Endothelial cell of umbilical vein (primary cell): Measurements from ENCODE around the gene DPP6. TPM values are rescaled to one million over a fixed set of nuclear protein-coding genes. Genes with fewer than 3 reads are reported as not detected.

Experiments
- BruUV-seq: library from RNA; stranded (reverse); fragments of 400-500 nt; replicated peaks from 2 replicates; lab custom pipeline; 2021; lab: Mats Ljungman, UMichigan
- CTCF ChIA-PET: fragments of 300-600, 350-600 bp; sonication (Branson Sonifier 250); formaldehyde crosslinking; loops from one replicate; lab custom pipeline; 2021; ENCODE audit warnings: antibody characterized with exemption, inconsistent platforms; lab: Charles Lee
- POLR2A ChIA-PET: fragments of 300-600, 350-600 bp; sonication (Branson Sonifier 250); formaldehyde crosslinking; loops from one replicate; lab custom pipeline; 2021; ENCODE audit warnings: antibody characterized with exemption, inconsistent platforms; lab: Charles Lee
- DNase-seq: peaks from one replicate; pipeline ENCODE4 v3.0.0-alpha.2; 2011; ENCODE audit warnings: low read depth, low spot score
- FAIRE-seq: peaks from 2 replicates; lab custom pipeline; 2011; peaks lifted over from hg19 to GRCh38; lab: Jason Lieb, UNC
- H2AFZ ChIP-seq: 2 replicates; pipeline ENCODE4 v1.6.0; 2012; ENCODE audit warnings: low read depth, low read length, control low read depth, inconsistent platforms
- H3K27ac ChIP-seq: 2 replicates; pipeline ENCODE4 v1.5.1; 2011; ENCODE audit warnings: low read depth, mild to moderate bottlenecking, control low read depth, low read length, moderate library complexity; ENCODE audit not compliant: insufficient read depth
- H3K27me3 ChIP-seq, 2 experiments: 2 replicates each; pipeline versions ENCODE4 v1.6.0 to v1.6.1; 2011; ENCODE audit warnings: low read length in 2 of 2, mixed read lengths in 1 of 2; ENCODE audit not compliant: control insufficient read depth in 2 of 2, insufficient read depth in 2 of 2
- H3K36me3 ChIP-seq, 2 experiments: 2 replicates in 1 of 2; 3 replicates in 1 of 2; pipeline ENCODE4 v1.5.1; 2011; ENCODE audit warnings: low read length in 2 of 2, mild to moderate bottlenecking in 1 of 2, moderate library complexity in 1 of 2; ENCODE audit not compliant: control insufficient read depth in 2 of 2, insufficient read depth in 2 of 2; ENCODE audit errors: extremely low read depth in 1 of 2
- H3K4me1 ChIP-seq: 3 replicates; pipeline ENCODE4 v1.5.1; 2011; ENCODE audit warnings: mild to moderate bottlenecking, low read length; ENCODE audit not compliant: control insufficient read depth, insufficient read depth; ENCODE audit errors: extremely low read depth
- H3K4me2 ChIP-seq: 2 replicates; pipeline ENCODE4 v1.6.1; 2011; ENCODE audit warnings: low read length, control low read depth, mixed read lengths; ENCODE audit not compliant: insufficient read depth
- H3K4me3 ChIP-seq, 3 experiments: fragments of 200-600 bp in 1 of 3; sonication (generic), shearing (Covaris generic) in 1 of 3; replicated peaks in 1 of 3; 2 replicates each; pipeline ENCODE4 v1.5.1; 2011 to 2016; ENCODE audit warnings: control low read depth in 3 of 3, low read length in 3 of 3, mild to moderate bottlenecking in 2 of 3, inconsistent platforms in 1 of 3, low read depth in 1 of 3, moderate library complexity in 1 of 3; ENCODE audit not compliant: insufficient read depth in 1 of 3
- H3K79me2 ChIP-seq: 2 replicates; pipeline ENCODE4 v1.6.0; 2012; ENCODE audit warnings: low read length, inconsistent platforms; ENCODE audit not compliant: control insufficient read depth, insufficient read depth
- H3K9ac ChIP-seq: replicated peaks from 2 replicates; pipeline ENCODE3; 2011; ENCODE audit warnings: low read length, control low read depth; ENCODE audit not compliant: insufficient read depth; ENCODE audit errors: extremely low read depth
- H3K9me1 ChIP-seq: replicated peaks from 3 replicates; pipeline ENCODE4 v1.6.0; 2011; ENCODE audit warnings: mild to moderate bottlenecking, low read length; ENCODE audit not compliant: control insufficient read depth, insufficient read depth; ENCODE audit errors: extremely low read depth
- H3K9me3 ChIP-seq: replicated peaks from 2 replicates; pipeline ENCODE4 v1.5.1; 2012; ENCODE audit warnings: low read length, inconsistent platforms; ENCODE audit not compliant: control insufficient read depth, insufficient read depth
- H4K20me1 ChIP-seq: replicated peaks from 2 replicates; pipeline ENCODE3; 2011; ENCODE audit warnings: mild to moderate bottlenecking, low read length; ENCODE audit not compliant: control insufficient read depth, insufficient read depth; ENCODE audit errors: extremely low read depth
- EZH2 ChIP-seq: IDR thresholded peaks from 2 replicates; pipeline ENCODE4 v1.6.1; 2012; ENCODE audit warnings: borderline replicate concordance, low read depth, mild to moderate bottlenecking, moderate library complexity, low read length, inconsistent platforms; ENCODE audit not compliant: severe bottlenecking
- GATA2 ChIP-seq: IDR thresholded peaks from 2 replicates; pipeline ENCODE4 v1.7.0; 2011; ENCODE audit warnings: low read depth, mild to moderate bottlenecking, moderate library complexity, mixed read lengths, low read length; ENCODE audit not compliant: insufficient read length, insufficient read depth
- JUN ChIP-seq: IDR thresholded peaks from 2 replicates; pipeline ENCODE4 v1.6.1; 2011; ENCODE audit warnings: borderline replicate concordance, low read depth; ENCODE audit not compliant: insufficient read length, insufficient read depth
- MYC ChIP-seq: IDR thresholded peaks from one replicate; pipeline ENCODE4 v1.6.1; 2011; ENCODE audit warnings: mild to moderate bottlenecking, low read depth, low read length
- dilution Hi-C: fragments of 300-500 bp; cut with MboI; formaldehyde crosslinking; loops from one replicate; pipeline ENCODE4 v1.15.0; 2019; ENCODE audit warnings: low sequenced_read_pairs; ENCODE audit not compliant: extremely low pct_ligation_motif_present
- intact Hi-C: fragments of 100-400 bp; cut with micrococcal nuclease; formaldehyde crosslinking; loops from one replicate; pipeline ENCODE4 v1.10.0; 2022
- polyA plus RNA-seq, 4 experiments: library from polyadenylated mRNA; depleted of rRNA in 3 of 4; stranded (reverse) in 3 of 4; unstranded in 1 of 4; fragments of >200 nt; gene quantifications; 2 replicates each; pipeline versions ENCODE4 v1.2.1 to v1.2.3, GENCODE V29; 2011 to 2012; ENCODE audit warnings: missing spikeins in 1 of 4
- total RNA-seq: library from RNA; stranded (reverse); gene quantifications from 2 replicates; pipeline ENCODE4 v1.2.3, GENCODE V29; 2021
- TF ChIP-seq, protein P1 (sequence below): IDR thresholded peaks from 2 replicates; pipeline ENCODE4 v1.6.1; 2011; ENCODE audit not compliant: insufficient read depth, insufficient read length
- TF ChIP-seq, protein P2 (sequence below), 2 donors: IDR thresholded peaks; 1 replicate in 1 of 2; 2 replicates in 1 of 2; pipeline ENCODE4 v1.5.1; 2011; ENCODE audit warnings: low read length in 2 of 2, mild to moderate bottlenecking in 2 of 2, moderate library complexity in 2 of 2, control low read depth in 1 of 2, inconsistent platforms in 1 of 2, low read depth in 1 of 2; ENCODE audit not compliant: insufficient read depth in 1 of 2; ENCODE audit errors: extremely low read depth in 1 of 2

Gene DPP6
- total and polyA plus RNA-seq, 2 donors (not counting 3 experiments of a cell fraction or from before 2014, with no cell fraction given) = not detected

DNA sequence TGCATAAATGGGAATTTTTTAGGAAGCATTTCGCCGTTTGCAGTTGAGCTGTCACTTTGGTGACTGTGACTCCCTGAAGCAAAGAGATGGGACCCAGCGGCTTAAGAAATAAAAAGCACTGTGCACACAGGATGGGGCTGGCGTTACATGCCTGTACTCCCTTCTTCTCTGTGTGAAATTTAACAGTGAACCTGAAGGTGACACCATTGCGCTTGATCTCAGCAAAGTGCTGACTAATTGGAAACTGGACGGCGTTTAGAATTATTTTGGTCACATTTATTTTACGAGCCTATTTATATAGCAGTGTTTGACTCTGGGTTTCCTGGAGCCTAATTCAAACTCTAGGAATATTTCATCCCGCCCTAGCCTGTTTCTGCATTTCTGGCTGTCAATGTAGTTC lies 804.5 kb downstream of the DPP6 start:
- no peaks in the 10 kb centered on the region for H3K79me2 ChIP-seq
- TF ChIP-seq EZH2 = no peak
- TF ChIP-seq, protein P1, sequence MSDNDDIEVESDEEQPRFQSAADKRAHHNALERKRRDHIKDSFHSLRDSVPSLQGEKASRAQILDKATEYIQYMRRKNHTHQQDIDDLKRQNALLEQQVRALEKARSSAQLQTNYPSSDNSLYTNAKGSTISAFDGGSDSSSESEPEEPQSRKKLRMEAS = no peak
- no peak overlapping the region for H3K27ac ChIP-seq
- DNase-seq (no peak), FAIRE-seq (no peak)
- no TSS peak for BruUV-seq
- H3K4me2 ChIP-seq = no peak overlapping the region
- ChIA-PET CTCF (no interaction called here), POLR2A (no interaction called here)
- H2AFZ ChIP-seq = no peak overlapping the region
- no peaks in the 10 kb centered on the region for H3K36me3 ChIP-seq
- H3K4me1 ChIP-seq = no peaks in the 10 kb centered on the region
- no peaks in the 10 kb centered on the region for H3K9me1 ChIP-seq
- H3K9ac ChIP-seq = no peak overlapping the region
- dilution Hi-C loops = no loop called here
- H3K4me3 ChIP-seq = no peak overlapping the region
- no peaks in the 10 kb centered on the region for H4K20me1 ChIP-seq
- H3K27me3 ChIP-seq = no peaks in the 10 kb centered on the region
- intact Hi-C loops = no loop called here
- peaks cover 5% of the 10 kb centered on the region for H3K9me3 ChIP-seq

DNA sequence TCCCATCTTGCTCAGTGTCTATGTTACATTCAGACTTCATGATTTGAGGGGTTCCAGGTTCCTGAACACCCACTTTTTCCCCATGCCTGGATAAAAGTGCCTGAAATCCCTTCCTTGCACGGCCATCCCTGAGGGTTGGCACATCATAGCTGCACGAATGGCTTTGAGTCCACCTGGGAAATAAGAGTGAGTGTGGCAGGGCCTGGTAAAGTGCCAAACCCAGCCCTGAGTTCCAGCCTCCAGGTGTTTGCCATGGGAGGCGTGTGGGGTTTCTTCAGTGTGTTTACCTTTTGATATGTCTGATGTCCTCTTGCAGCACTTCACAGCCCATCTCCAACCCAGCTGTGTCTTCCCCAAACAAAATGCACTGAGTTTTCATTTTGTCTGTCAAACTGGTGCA lies 805.0 kb downstream of the DPP6 start:
- Histone ChIP-seq H2AFZ (no peak overlapping the region), H3K36me3 (no peaks in the 10 kb centered on the region), H4K20me1 (no peaks in the 10 kb centered on the region), H3K9ac (no peak overlapping the region), H3K27ac (no peak overlapping the region), H3K27me3 (no peaks in the 10 kb centered on the region), H3K4me2 (no peak overlapping the region), H3K4me3 (no peak overlapping the region), H3K9me3 (peaks cover 5% of the 10 kb centered on the region), H3K4me1 (no peaks in the 10 kb centered on the region), H3K9me1 (no peaks in the 10 kb centered on the region), H3K79me2 (no peaks in the 10 kb centered on the region)
- ChIA-PET POLR2A (no interaction called here), CTCF (no interaction called here)
- no peak for TF ChIP-seq MYC
- TF ChIP-seq JUN = no peak
- TF ChIP-seq GATA2 = no peak
- TF ChIP-seq, protein P2, sequence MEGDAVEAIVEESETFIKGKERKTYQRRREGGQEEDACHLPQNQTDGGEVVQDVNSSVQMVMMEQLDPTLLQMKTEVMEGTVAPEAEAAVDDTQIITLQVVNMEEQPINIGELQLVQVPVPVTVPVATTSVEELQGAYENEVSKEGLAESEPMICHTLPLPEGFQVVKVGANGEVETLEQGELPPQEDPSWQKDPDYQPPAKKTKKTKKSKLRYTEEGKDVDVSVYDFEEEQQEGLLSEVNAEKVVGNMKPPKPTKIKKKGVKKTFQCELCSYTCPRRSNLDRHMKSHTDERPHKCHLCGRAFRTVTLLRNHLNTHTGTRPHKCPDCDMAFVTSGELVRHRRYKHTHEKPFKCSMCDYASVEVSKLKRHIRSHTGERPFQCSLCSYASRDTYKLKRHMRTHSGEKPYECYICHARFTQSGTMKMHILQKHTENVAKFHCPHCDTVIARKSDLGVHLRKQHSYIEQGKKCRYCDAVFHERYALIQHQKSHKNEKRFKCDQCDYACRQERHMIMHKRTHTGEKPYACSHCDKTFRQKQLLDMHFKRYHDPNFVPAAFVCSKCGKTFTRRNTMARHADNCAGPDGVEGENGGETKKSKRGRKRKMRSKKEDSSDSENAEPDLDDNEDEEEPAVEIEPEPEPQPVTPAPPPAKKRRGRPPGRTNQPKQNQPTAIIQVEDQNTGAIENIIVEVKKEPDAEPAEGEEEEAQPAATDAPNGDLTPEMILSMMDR (IDR thresholded peaks at IDR 0.05; ENCODE audit: extremely low read depth in 1 of 2, insufficient read depth in 1 of 2, low read depth in 1 of 2, low read length in 2 of 2) = no peak
- intact Hi-C loops (no loop called here), dilution Hi-C loops (no loop called here)
- FAIRE-seq = no peak
- BruUV-seq = no TSS peak
- no peak for DNase-seq
